Activated naive CD4-positive, alpha-beta T cell treated with anti-CD3 and anti-CD28 coated beads, Interleukin-2, amount 50 U/mL, for 16 hours (primary cell): ENCODE measurements around the gene CSNK1D.
"Not testable (repeated sequence)": the region's sequence is repeated elsewhere in the genome, so short reads cannot be mapped to it uniquely, and the experiment has no call there.

ENCODE experiments used
- DNase-seq: peaks from one replicate; pipeline ENCODE4 v3.0.0-alpha.2; 2020

CSNK1D gene

GRCh38 chr17:82212331-82213250 is 60.9 kb downstream of the CSNK1D start, which contains the start of gene CCDC57:
CCDC57 (minus strand) TSS chr17:82212842; CDS start chr17:82201944, 10,898 bp downstream.
- peak; percentile 73 for DNase-seq

- not testable (repeated sequence) for DNase-seq
Measured at GRCh38 chr17:82210655-82211054, 62.8 kb downstream of the CSNK1D start.

GRCh38 chr17:82205720-82206508 is 67.6 kb downstream of the CSNK1D start:
- DNase-seq, result peak; percentile 79

- DNase-seq, result no peak
Measured at GRCh38 chr17:82204831-82205719, 68.4 kb downstream of the CSNK1D start.

GRCh38 chr17:82203920-82204319 is 69.6 kb downstream of the CSNK1D start:
- no peak for DNase-seq

GRCh38 chr17:82202981-82203380 is 70.5 kb downstream of the CSNK1D start:
- no peak for DNase-seq

GRCh38 chr17:82201498-82201910 is 72.0 kb downstream of the CSNK1D start:
- no peak for DNase-seq

- peak; percentile 50 for DNase-seq
Measured at GRCh38 chr17:82200743-82201497, 72.6 kb downstream of the CSNK1D start.

- no peak for DNase-seq
Measured at GRCh38 chr17:82200135-82200534, 73.4 kb downstream of the CSNK1D start.

GRCh38 chr17:82199496-82199895 is 74.0 kb downstream of the CSNK1D start:
- no peak for DNase-seq

- DNase-seq, result no peak
Measured at GRCh38 chr17:82198092-82198491, 75.4 kb downstream of the CSNK1D start.

GRCh38 chr17:82195675-82196672 is 77.5 kb downstream of the CSNK1D start:
- no peak for DNase-seq

GRCh38 chr17:82194765-82195164 is 78.7 kb downstream of the CSNK1D start:
- no peak for DNase-seq

- DNase-seq, result no peak
Measured at GRCh38 chr17:82193520-82194220, 79.8 kb downstream of the CSNK1D start.

- not testable (repeated sequence) for DNase-seq
Measured at GRCh38 chr17:82193050-82193449, 80.5 kb downstream of the CSNK1D start.
